A549 (cell line): ENCODE measurements around the gene RBM11. TPM values are rescaled to one million over a fixed set of nuclear protein-coding genes. Genes with fewer than 3 reads are reported as not detected.

Experiments
- ATAC-seq, 2 experiments: fragments of 200-7000 bp in 1 of 2; fragments of >200 bp in 1 of 2; cut with Nextera tagmentation in 1 of 2; cut with Tn5 transposase in 1 of 2; 3 replicates each; pipeline versions ENCODE4 v1.8.0 to v1.9.1; 2018 to 2020; ENCODE audit warnings: mild to moderate bottlenecking in 1 of 2, moderate library complexity in 1 of 2
- CTCF ChIA-PET: fragments of 300-600 bp; sonication (Branson Sonifier 250); formaldehyde crosslinking; extraction: SDS; loops from one replicate; lab custom pipeline; 2021; ENCODE audit warnings: antibody characterized with exemption, inconsistent platforms; lab: Yijun Ruan, JAX
- POLR2A ChIA-PET: fragments of 350-600 bp; formaldehyde crosslinking; extraction: SDS; loops from one replicate; lab custom pipeline; 2021; ENCODE audit warnings: antibody characterized with exemption, inconsistent platforms; lab: Yijun Ruan, JAX
- DNase-seq, 2 experiments: peaks; one replicate each; pipeline versions ENCODE4 v3.0.0 to v3.0.0-alpha.2; 2011 to 2016; ENCODE audit warnings: low read depth in 1 of 2, low spot score in 1 of 2
- FAIRE-seq: peaks from 2 replicates; lab custom pipeline; 2011; peaks lifted over from hg19 to GRCh38; lab: Jason Lieb, UNC
- H3K27ac ChIP-seq, 2 experiments: fragments of >200 bp; sonication (Bioruptor Twin); formaldehyde crosslinking; 3 replicates each; pipeline ENCODE4 v1.5.1; 2016 to 2017
- H3K4me1 ChIP-seq: fragments of >200 bp; sonication (Bioruptor Twin); formaldehyde crosslinking; 3 replicates; pipeline ENCODE4 v1.6.1; 2016
- H3K4me2 ChIP-seq: fragments of >200 bp; sonication (Bioruptor Twin); formaldehyde crosslinking; 3 replicates; pipeline ENCODE4 v1.6.1; 2016
- H3K4me3 ChIP-seq: fragments of >200 bp; sonication (Bioruptor Twin); formaldehyde crosslinking; 3 replicates; pipeline ENCODE4 v1.5.1; 2016
- H3K9me3 ChIP-seq: fragments of >200 bp; sonication (Bioruptor Twin); formaldehyde crosslinking; 3 replicates; pipeline ENCODE4 v1.6.1; 2016
- BHLHE40 ChIP-seq: IDR thresholded peaks from 2 replicates; pipeline ENCODE4 v1.6.1; 2012; ENCODE audit warnings: low read depth, low read length, inconsistent platforms
- CBX2 ChIP-seq: fragments of 200-600 bp; sonication (generic); IDR thresholded peaks from 2 replicates; pipeline ENCODE4 v1.6.1; 2016; ENCODE audit warnings: low read depth, mild to moderate bottlenecking, borderline replicate concordance
- CHD2 ChIP-seq: fragments of 150-350 bp; IDR thresholded peaks from 2 replicates; pipeline ENCODE4 v1.6.1; 2014; ENCODE audit warnings: low read length; ENCODE audit not compliant: partially characterized antibody
- CHD4 ChIP-seq: fragments of 200-600 bp; sonication (generic); IDR thresholded peaks from 2 replicates; pipeline ENCODE4 v1.6.1; 2016; ENCODE audit warnings: antibody characterized with exemption, mild to moderate bottlenecking, borderline replicate concordance
- FOSL2 ChIP-seq, 2 experiments: fragments of 450-650 bp in 1 of 2; fragments of >200 bp in 1 of 2; sonication (Bioruptor Twin) in 1 of 2; formaldehyde crosslinking; IDR thresholded peaks; 2 replicates each; pipeline versions ENCODE4 v1.5.0 to v1.6.1; 2016 to 2020; ENCODE audit warnings: mild to moderate bottlenecking in 1 of 2, moderate library complexity in 1 of 2
- FOXS1 ChIP-seq: fragments of 250-450 bp; sonication (Bioruptor Pico); IDR thresholded peaks from 2 replicates; pipeline ENCODE4 v1.5.0; 2020; ENCODE audit warnings: mild to moderate bottlenecking, moderate library complexity
- HDAC2 ChIP-seq: fragments of 200-600 bp; sonication (generic); IDR thresholded peaks from 2 replicates; pipeline ENCODE4 v1.6.1; 2016
- HOXA7 ChIP-seq: fragments of 250-450 bp; sonication (Bioruptor Pico); IDR thresholded peaks from 2 replicates; pipeline ENCODE4 v1.5.0; 2020; ENCODE audit warnings: mild to moderate bottlenecking, moderate library complexity
- JUNB ChIP-seq: fragments of >200 bp; sonication (Bioruptor Twin); formaldehyde crosslinking; IDR thresholded peaks from 2 replicates; pipeline ENCODE4 v1.6.1; 2016
- KDM5A ChIP-seq: fragments of 200-600 bp; sonication (generic); IDR thresholded peaks from 2 replicates; pipeline ENCODE4 v1.6.1; 2016; ENCODE audit warnings: antibody characterized with exemption, mild to moderate bottlenecking
- MAFK ChIP-seq: fragments of 450-650 bp; IDR thresholded peaks from 2 replicates; pipeline ENCODE4 v1.6.1; 2014; ENCODE audit not compliant: partially characterized antibody
- NPAS2 ChIP-seq: fragments of 250-450 bp; sonication (Bioruptor Pico); IDR thresholded peaks from 2 replicates; pipeline ENCODE4 v1.8.0; 2022; ENCODE audit warnings: mild to moderate bottlenecking, moderate library complexity, borderline replicate concordance
- RCOR1 ChIP-seq: fragments of 150-350 bp; IDR thresholded peaks from 2 replicates; pipeline ENCODE4 v1.6.1; 2014; ENCODE audit warnings: antibody characterized with exemption, low read length, low read depth
- RFX5 ChIP-seq: fragments of 450-650 bp; IDR thresholded peaks from 2 replicates; pipeline ENCODE4 v1.7.1; 2014; ENCODE audit warnings: antibody characterized with exemption, mild to moderate bottlenecking, moderate library complexity
- TFCP2L1 ChIP-seq: fragments of 250-450 bp; sonication (Bioruptor Pico); IDR thresholded peaks from 2 replicates; pipeline ENCODE4 v1.5.0; 2021; ENCODE audit warnings: mild to moderate bottlenecking
- ZC3H11A ChIP-seq: fragments of 450-650 bp; IDR thresholded peaks from 2 replicates; pipeline ENCODE4 v1.6.1; 2014; ENCODE audit warnings: antibody characterized with exemption, mild to moderate bottlenecking
- ZFP36 ChIP-seq: fragments of 450-650 bp; IDR thresholded peaks from 2 replicates; pipeline ENCODE4 v1.6.1; 2014; ENCODE audit warnings: borderline replicate concordance; ENCODE audit not compliant: partially characterized antibody
- ZSCAN20 ChIP-seq: fragments of 250-450 bp; sonication (Bioruptor Pico); IDR thresholded peaks from 2 replicates; pipeline ENCODE4 v1.8.0; 2022; ENCODE audit warnings: mild to moderate bottlenecking, moderate library complexity
- WGBS: methylation state at CpG from one replicate; pipeline ENCODE4 v1.1.6; 2017; ENCODE audit errors: missing lambda C conversion rate; 5-methylcytosine and 5-hydroxymethylcytosine counted together
- polyA plus RNA-seq, 4 experiments: library from polyadenylated mRNA; depleted of rRNA in 3 of 4; stranded (reverse); fragments of >200 nt; fragmentation: RNase III in 1 of 4; extraction: RNeasy Plus Mini Kit Qiagen cat#74134 plus additional on column Dnase treatment in 1 of 4; gene quantifications; 2 replicates in 3 of 4; 3 replicates in 1 of 4; pipeline ENCODE4 v1.2.3, GENCODE V29; 2011 to 2017
- TF ChIP-seq, protein P1 (sequence below): fragments of >200 bp; sonication (Bioruptor Twin); formaldehyde crosslinking; IDR thresholded peaks from 3 replicates; pipeline ENCODE4 v1.6.1; 2016
- TF ChIP-seq, protein P2 (sequence below): IDR thresholded peaks from 2 replicates; pipeline ENCODE4 v1.6.1; 2012
- TF ChIP-seq, protein P3 (sequence below): fragments of 150-350 bp; IDR thresholded peaks from 2 replicates; pipeline ENCODE4 v1.6.1; 2014; ENCODE audit warnings: low read depth, mild to moderate bottlenecking, low read length
- TF ChIP-seq, protein P4 (sequence below): fragments of 450-650 bp; IDR thresholded peaks from 2 replicates; pipeline ENCODE4 v1.6.1; 2014; ENCODE audit warnings: antibody characterized with exemption

RBM11 gene
- polyA plus RNA-seq, 2 of the 4 experiments (the other 2 are of a cell fraction): 0.19 TPM; not detected in 1

DNA sequence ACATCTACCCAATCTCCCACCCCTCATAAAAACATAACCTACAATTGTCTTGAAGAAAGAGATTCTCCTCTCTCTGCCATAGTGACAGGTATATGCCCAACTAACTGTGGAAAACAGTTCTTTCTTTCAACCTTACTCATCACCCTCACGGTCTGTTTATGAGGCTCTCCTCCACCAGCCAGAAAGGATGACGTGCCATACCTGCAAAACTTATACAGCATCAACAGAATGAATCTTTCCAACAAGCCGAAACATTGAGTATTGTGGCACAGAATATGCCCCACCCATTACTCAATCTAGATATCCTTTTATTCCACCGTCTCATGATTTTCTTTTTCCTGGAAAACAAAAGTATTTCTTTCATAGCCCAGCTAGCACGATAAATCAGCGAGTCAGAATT lies 55.7 kb downstream of the RBM11 start:
- H3K4me3 ChIP-seq: no peak overlapping the region
- POLR2A ChIA-PET: no interaction called here
- FAIRE-seq (no peak), ATAC-seq (no peak), DNase-seq (no peak)
- WGBS: 26% methylated on average over 6 of the region's 6 CpGs
- no peak overlapping the region for H3K4me2 ChIP-seq
- H3K27ac ChIP-seq: no peak overlapping the region
- no peaks in the 10 kb centered on the region for H3K4me1 ChIP-seq
- CTCF ChIA-PET: no interaction called here
- no peaks in the 10 kb centered on the region for H3K9me3 ChIP-seq
- TF ChIP-seq MAFK: no peak
- TF ChIP-seq KDM5A: no peak
- TF ChIP-seq, protein P1, sequence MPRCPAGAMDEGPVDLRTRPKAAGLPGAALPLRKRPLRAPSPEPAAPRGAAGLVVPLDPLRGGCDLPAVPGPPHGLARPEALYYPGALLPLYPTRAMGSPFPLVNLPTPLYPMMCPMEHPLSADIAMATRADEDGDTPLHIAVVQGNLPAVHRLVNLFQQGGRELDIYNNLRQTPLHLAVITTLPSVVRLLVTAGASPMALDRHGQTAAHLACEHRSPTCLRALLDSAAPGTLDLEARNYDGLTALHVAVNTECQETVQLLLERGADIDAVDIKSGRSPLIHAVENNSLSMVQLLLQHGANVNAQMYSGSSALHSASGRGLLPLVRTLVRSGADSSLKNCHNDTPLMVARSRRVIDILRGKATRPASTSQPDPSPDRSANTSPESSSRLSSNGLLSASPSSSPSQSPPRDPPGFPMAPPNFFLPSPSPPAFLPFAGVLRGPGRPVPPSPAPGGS: no peak
- TF ChIP-seq BHLHE40: no peak
- TF ChIP-seq JUNB: no peak
- TF ChIP-seq NPAS2: no peak
- no peak for TF ChIP-seq HDAC2
- TF ChIP-seq, protein P2, sequence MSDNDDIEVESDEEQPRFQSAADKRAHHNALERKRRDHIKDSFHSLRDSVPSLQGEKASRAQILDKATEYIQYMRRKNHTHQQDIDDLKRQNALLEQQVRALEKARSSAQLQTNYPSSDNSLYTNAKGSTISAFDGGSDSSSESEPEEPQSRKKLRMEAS: no peak

- no peak overlapping the region for H3K27ac ChIP-seq
- POLR2A ChIA-PET: no interaction called here
- 49% methylated on average over 10 of the region's 39 CpGs for WGBS
- no peak overlapping the region for H3K4me3 ChIP-seq
- DNase-seq: no peak
- ATAC-seq: no peak
- H3K4me1 ChIP-seq: no peaks in the 10 kb centered on the region
- CTCF ChIA-PET: interaction anchor here (1.8 kb wide), 1 partner anchor 14 kb away, joined by 6 read pairs; no protein-coding TSS in a partner anchor
- H3K4me2 ChIP-seq: no peak overlapping the region
- no peak for TF ChIP-seq ZSCAN20
- no peak for TF ChIP-seq CHD4
- no peak for TF ChIP-seq HOXA7 (CRISPR knock-in tag)
- TF ChIP-seq ZC3H11A: no peak
- TF ChIP-seq ZFP36: no peak
- TF ChIP-seq FOXS1: no peak
- TF ChIP-seq RFX5: no peak
- TF ChIP-seq, protein P3, sequence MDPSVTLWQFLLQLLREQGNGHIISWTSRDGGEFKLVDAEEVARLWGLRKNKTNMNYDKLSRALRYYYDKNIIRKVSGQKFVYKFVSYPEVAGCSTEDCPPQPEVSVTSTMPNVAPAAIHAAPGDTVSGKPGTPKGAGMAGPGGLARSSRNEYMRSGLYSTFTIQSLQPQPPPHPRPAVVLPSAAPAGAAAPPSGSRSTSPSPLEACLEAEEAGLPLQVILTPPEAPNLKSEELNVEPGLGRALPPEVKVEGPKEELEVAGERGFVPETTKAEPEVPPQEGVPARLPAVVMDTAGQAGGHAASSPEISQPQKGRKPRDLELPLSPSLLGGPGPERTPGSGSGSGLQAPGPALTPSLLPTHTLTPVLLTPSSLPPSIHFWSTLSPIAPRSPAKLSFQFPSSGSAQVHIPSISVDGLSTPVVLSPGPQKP: no peak
- TF ChIP-seq, protein P4, sequence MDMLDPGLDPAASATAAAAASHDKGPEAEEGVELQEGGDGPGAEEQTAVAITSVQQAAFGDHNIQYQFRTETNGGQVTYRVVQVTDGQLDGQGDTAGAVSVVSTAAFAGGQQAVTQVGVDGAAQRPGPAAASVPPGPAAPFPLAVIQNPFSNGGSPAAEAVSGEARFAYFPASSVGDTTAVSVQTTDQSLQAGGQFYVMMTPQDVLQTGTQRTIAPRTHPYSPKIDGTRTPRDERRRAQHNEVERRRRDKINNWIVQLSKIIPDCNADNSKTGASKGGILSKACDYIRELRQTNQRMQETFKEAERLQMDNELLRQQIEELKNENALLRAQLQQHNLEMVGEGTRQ: no peak
- no peak for TF ChIP-seq RCOR1
- TF ChIP-seq CBX2: no peak
- no peak for FAIRE-seq
- H3K9me3 ChIP-seq: no peaks in the 10 kb centered on the region
These were observed 58.0 kb downstream of the RBM11 start for GRCh38 chr21:14273736-14274538.

- Histone ChIP-seq H3K9me3 (no peaks in the 10 kb centered on the region), H3K4me3 (no peak overlapping the region), H3K4me1 (no peaks in the 10 kb centered on the region), H3K27ac (no peak overlapping the region), H3K4me2 (no peak overlapping the region)
- DNase-seq: no peak
- 40% methylated on average over 4 of the region's 4 CpGs for WGBS
- FAIRE-seq: no peak
- POLR2A ChIA-PET: no interaction called here
- TF ChIP-seq HOXA7 (CRISPR knock-in tag) (no peak), TFCP2L1 (CRISPR knock-in tag) (no peak), FOSL2 (IDR thresholded peaks at IDR 0.05) (no peak), FOSL2 (CRISPR knock-in tag; IDR thresholded peaks at IDR 0.05) (no peak), CHD2 (no peak), CBX2 (no peak)
- TF ChIP-seq, all 56 proteins: peak for 0
- CTCF ChIA-PET: interaction anchor here (1.8 kb wide), 1 partner anchor 16 kb away, joined by 6 read pairs; no protein-coding TSS in a partner anchor
- ATAC-seq: no peak
These were observed 59.8 kb downstream of the RBM11 start for GRCh38 chr21:14275702-14276205.

Other genes with a start within 250 kb of the RBM11 start
- gene LIPI, start 5.2 kb upstream of the RBM11 start, polyA plus RNA-seq (2011; rRNA removed): not detected in 2 replicates
- gene LIPI, start 5.2 kb upstream of the RBM11 start, polyA plus RNA-seq (2017; fragmentation: RNase III; extraction: RNeasy Plus Mini Kit Qiagen cat#74134 plus additional on column Dnase treatment): not detected in 3 replicates
- 41.8 and 52.0 TPM in 2 replicates for gene HSPA13, start 167.0 kb downstream of the RBM11 start, polyA plus RNA-seq (2011; rRNA removed)
- 13.4 to 16.0 TPM (median 15.5 TPM) in 3 replicates for gene HSPA13, start 167.0 kb downstream of the RBM11 start, polyA plus RNA-seq (2017; fragmentation: RNase III; extraction: RNeasy Plus Mini Kit Qiagen cat#74134 plus additional on column Dnase treatment)